Hindlimb muscle (tissue), 1 donor: ENCODE measurements around the gene RAB11FIP4. TPM values are rescaled to one million over a fixed set of nuclear protein-coding genes. Genes with fewer than 3 reads are reported as not detected.
A peak's percentile ranks its signal among the peaks of the same experiment; 100 is the strongest.

Experiments
- DNase-seq: peaks from one replicate; pipeline ENCODE4 v3.0.0-alpha.2; 2013
- polyA plus RNA-seq: library from polyadenylated mRNA; unstranded; fragments of 120-200 nt; gene quantifications from one replicate; pipeline ENCODE4 v1.2.1, GENCODE V29; 2013; ENCODE audit not compliant: insufficient read length

Gene RAB11FIP4
- polyA plus RNA-seq, 1 donor, result 0.93 TPM

GRCh38 chr17:31550389-31551056 lies 159.0 kb downstream of the RAB11FIP4 start:
- no peak for DNase-seq

GRCh38 chr17:31552568-31552967 lies 161.1 kb downstream of the RAB11FIP4 start:
- no peak for DNase-seq

- no peak for DNase-seq
These were observed 162.0 kb downstream of the RAB11FIP4 start for GRCh38 chr17:31553506-31553905.

GRCh38 chr17:31554930-31555329 lies 163.5 kb downstream of the RAB11FIP4 start:
- DNase-seq, result no peak

- DNase-seq, result no peak
These were observed 165.6 kb downstream of the RAB11FIP4 start for GRCh38 chr17:31556969-31557645.

- peak; percentile 90 for DNase-seq
These were observed 167.5 kb downstream of the RAB11FIP4 start for GRCh38 chr17:31558748-31559583.

- peak; percentile 51 for DNase-seq
These were observed 168.4 kb downstream of the RAB11FIP4 start for GRCh38 chr17:31559584-31560501.

- DNase-seq, result no peak
These were observed 169.3 kb downstream of the RAB11FIP4 start for GRCh38 chr17:31560616-31561235.

GRCh38 chr17:31561469-31562375 lies 170.2 kb downstream of the RAB11FIP4 start:
- no peak for DNase-seq

- no peak for DNase-seq
These were observed 170.9 kb downstream of the RAB11FIP4 start for GRCh38 chr17:31562376-31562840.

- DNase-seq, result no peak
These were observed 172.8 kb downstream of the RAB11FIP4 start for GRCh38 chr17:31564291-31564690.

- no peak for DNase-seq
These were observed 173.4 kb downstream of the RAB11FIP4 start for GRCh38 chr17:31564883-31565301.

- no peak for DNase-seq
These were observed 174.2 kb downstream of the RAB11FIP4 start for GRCh38 chr17:31565652-31566051.

GRCh38 chr17:31566247-31566991 lies 174.9 kb downstream of the RAB11FIP4 start:
- no peak for DNase-seq

GRCh38 chr17:31566992-31567373 lies 175.5 kb downstream of the RAB11FIP4 start:
- no peak for DNase-seq

- DNase-seq, result no peak
These were observed 176.6 kb downstream of the RAB11FIP4 start for GRCh38 chr17:31568121-31568520.

GRCh38 chr17:31568539-31568938 lies 177.1 kb downstream of the RAB11FIP4 start:
- no peak for DNase-seq

GRCh38 chr17:31570231-31570630 lies 178.8 kb downstream of the RAB11FIP4 start:
- DNase-seq, result no peak
